Neural cell (in vitro differentiated cells): Measurements from ENCODE around the gene RYR1. TPM values are rescaled to one million over a fixed set of nuclear protein-coding genes. Genes with fewer than 3 reads are reported as not detected.

ENCODE experiments used
- H2AFZ ChIP-seq: fragments of 200-600, 300-800 bp; sonication (generic), shearing (Covaris generic); 2 replicates; pipeline ENCODE4 v1.6.0; 2014; ENCODE audit warnings: low read depth, mild to moderate bottlenecking, antibody characterized with exemption, low read length, moderate library complexity
- H3F3A ChIP-seq: fragments of 200-600 bp; shearing (Covaris generic); 2 replicates; pipeline ENCODE4 v1.6.1; 2016; ENCODE audit warnings: mild to moderate bottlenecking, moderate library complexity, mixed read lengths, antibody characterized with exemption, low read length; ENCODE audit not compliant: insufficient read depth, poor library complexity, severe bottlenecking
- H3K27ac ChIP-seq: fragments of 200-600, 300-800 bp; sonication (generic), shearing (Covaris generic); 2 replicates; pipeline ENCODE4 v1.5.1; 2014; ENCODE audit warnings: mild to moderate bottlenecking, low read length, moderate library complexity
- H3K27me3 ChIP-seq: fragments of 300-800, 200-600 bp; sonication (generic), shearing (Covaris generic); 2 replicates; pipeline ENCODE4 v1.6.0; 2014; ENCODE audit warnings: mild to moderate bottlenecking, low read depth, low read length, moderate library complexity; ENCODE audit not compliant: insufficient read depth
- H3K36me3 ChIP-seq: fragments of 300-800, 200-600 bp; sonication (generic), shearing (Covaris generic); 2 replicates; pipeline ENCODE4 v1.5.1; 2014; ENCODE audit warnings: mild to moderate bottlenecking, antibody characterized with exemption, low read length, moderate library complexity; ENCODE audit not compliant: insufficient read depth
- H3K4me2 ChIP-seq: fragments of 300-800, 200-600 bp; sonication (generic), shearing (Covaris generic); 2 replicates; pipeline ENCODE4 v1.6.0; 2014; ENCODE audit warnings: mild to moderate bottlenecking, low read length
- H3K4me3 ChIP-seq: fragments of 300-800, 200-600 bp; sonication (generic), shearing (Covaris generic); 2 replicates; pipeline ENCODE4 v1.5.1; 2014; ENCODE audit warnings: mild to moderate bottlenecking, low read length, moderate library complexity
- H3K79me2 ChIP-seq: fragments of 200-600 bp; shearing (Covaris generic); replicated peaks from 2 replicates; pipeline ENCODE4 v1.6.0; 2014; ENCODE audit warnings: mild to moderate bottlenecking, low read length, moderate library complexity; ENCODE audit not compliant: insufficient read depth
- H3K9ac ChIP-seq: fragments of 300-800, 200-600 bp; sonication (generic), shearing (Covaris generic); 2 replicates; pipeline ENCODE4 v1.6.1; 2016; ENCODE audit warnings: mild to moderate bottlenecking, low read length, mixed read lengths
- H3K9me2 ChIP-seq: fragments of 200-600 bp; shearing (Covaris generic); 2 replicates; pipeline ENCODE4 v1.6.1; 2016; ENCODE audit warnings: mild to moderate bottlenecking, low read length, mixed read lengths; ENCODE audit not compliant: insufficient read depth
- H3K9me3 ChIP-seq: fragments of 200-600, 300-800 bp; sonication (generic), shearing (Covaris generic); 2 replicates; pipeline ENCODE4 v1.6.1; 2016; ENCODE audit warnings: mild to moderate bottlenecking, mixed run types, low read length, moderate library complexity, mixed read lengths
- H4K20me1 ChIP-seq: fragments of 200-600 bp; shearing (Covaris generic); 2 replicates; pipeline ENCODE4 v1.6.1; 2016; ENCODE audit warnings: mild to moderate bottlenecking, mixed run types; ENCODE audit not compliant: insufficient read depth
- EP300 ChIP-seq: fragments of 450-650 bp; conservative IDR thresholded peaks from 2 replicates; pipeline ENCODE4 v1.6.1; 2014; ENCODE audit warnings: antibody characterized with exemption, mild to moderate bottlenecking, moderate library complexity; ENCODE audit not compliant: poor library complexity, severe bottlenecking
- EZH2 ChIP-seq: fragments of 200-600, 300-800 bp; shearing (Covaris generic), sonication (generic); IDR thresholded peaks from 2 replicates; pipeline ENCODE4 v1.6.1; 2014; ENCODE audit warnings: antibody characterized with exemption, low read length, borderline replicate concordance, mild to moderate bottlenecking; ENCODE audit not compliant: insufficient read depth, poor library complexity, severe bottlenecking
- MXI1 ChIP-seq: fragments of 450-650 bp; conservative IDR thresholded peaks from 2 replicates; pipeline ENCODE4 v1.6.1; 2014; ENCODE audit warnings: antibody characterized with exemption, mild to moderate bottlenecking; ENCODE audit not compliant: poor library complexity, severe bottlenecking
- POLR2AphosphoS5 ChIP-seq: IDR thresholded peaks from 2 replicates; pipeline ENCODE4 v1.6.1; 2012
- RAD21 ChIP-seq: fragments of 450-650 bp; conservative IDR thresholded peaks from 2 replicates; pipeline ENCODE4 v1.6.1; 2014; ENCODE audit warnings: antibody characterized with exemption, mild to moderate bottlenecking, moderate library complexity
- SMC3 ChIP-seq: fragments of 450-650 bp; conservative IDR thresholded peaks from 2 replicates; pipeline ENCODE4 v1.6.1; 2014; ENCODE audit warnings: antibody characterized with exemption, mild to moderate bottlenecking, moderate library complexity; ENCODE audit not compliant: poor library complexity
- TAF1 ChIP-seq: IDR thresholded peaks from 2 replicates; pipeline ENCODE4 v1.6.1; 2012; ENCODE audit warnings: low read depth
- polyA plus RNA-seq: library from polyadenylated mRNA; depleted of rRNA; stranded (reverse); fragments of >200 nt; gene quantifications from 2 replicates; pipeline ENCODE4 v1.2.3, GENCODE V29; 2014
- TF ChIP-seq, protein P1 (sequence below): IDR thresholded peaks from 2 replicates; pipeline ENCODE4 v1.6.1; 2012; ENCODE audit warnings: borderline replicate concordance
- TF ChIP-seq, protein P2 (sequence below): fragments of 450-650 bp; IDR thresholded peaks from 2 replicates; pipeline ENCODE4 v1.5.1; 2014; ENCODE audit warnings: antibody characterized with exemption, mild to moderate bottlenecking, moderate library complexity; ENCODE audit not compliant: poor library complexity, severe bottlenecking

Gene RYR1
- polyA plus RNA-seq, 1 donor from 2014 or later, result 0.69 TPM

DNA sequence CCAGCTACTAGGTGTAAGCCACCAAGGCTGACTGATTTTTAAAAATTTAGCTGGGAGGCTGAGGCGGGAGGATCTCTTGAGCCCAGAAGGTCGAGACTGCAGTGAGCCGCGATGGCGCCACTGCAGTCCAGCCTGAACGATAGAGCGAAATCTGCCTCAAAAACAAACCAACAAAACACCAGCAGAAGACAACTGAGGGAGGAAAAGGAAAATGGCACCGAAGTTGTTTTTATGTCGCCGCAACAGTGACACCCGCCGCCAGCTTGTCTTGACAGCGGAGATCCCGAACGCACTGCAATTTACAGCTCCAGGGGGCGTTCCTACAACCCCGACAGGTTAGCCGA is 30.9 kb upstream of the RYR1 start:
- no peaks in the 10 kb centered on the region for H3K9me3 ChIP-seq
- TF ChIP-seq, protein P1, sequence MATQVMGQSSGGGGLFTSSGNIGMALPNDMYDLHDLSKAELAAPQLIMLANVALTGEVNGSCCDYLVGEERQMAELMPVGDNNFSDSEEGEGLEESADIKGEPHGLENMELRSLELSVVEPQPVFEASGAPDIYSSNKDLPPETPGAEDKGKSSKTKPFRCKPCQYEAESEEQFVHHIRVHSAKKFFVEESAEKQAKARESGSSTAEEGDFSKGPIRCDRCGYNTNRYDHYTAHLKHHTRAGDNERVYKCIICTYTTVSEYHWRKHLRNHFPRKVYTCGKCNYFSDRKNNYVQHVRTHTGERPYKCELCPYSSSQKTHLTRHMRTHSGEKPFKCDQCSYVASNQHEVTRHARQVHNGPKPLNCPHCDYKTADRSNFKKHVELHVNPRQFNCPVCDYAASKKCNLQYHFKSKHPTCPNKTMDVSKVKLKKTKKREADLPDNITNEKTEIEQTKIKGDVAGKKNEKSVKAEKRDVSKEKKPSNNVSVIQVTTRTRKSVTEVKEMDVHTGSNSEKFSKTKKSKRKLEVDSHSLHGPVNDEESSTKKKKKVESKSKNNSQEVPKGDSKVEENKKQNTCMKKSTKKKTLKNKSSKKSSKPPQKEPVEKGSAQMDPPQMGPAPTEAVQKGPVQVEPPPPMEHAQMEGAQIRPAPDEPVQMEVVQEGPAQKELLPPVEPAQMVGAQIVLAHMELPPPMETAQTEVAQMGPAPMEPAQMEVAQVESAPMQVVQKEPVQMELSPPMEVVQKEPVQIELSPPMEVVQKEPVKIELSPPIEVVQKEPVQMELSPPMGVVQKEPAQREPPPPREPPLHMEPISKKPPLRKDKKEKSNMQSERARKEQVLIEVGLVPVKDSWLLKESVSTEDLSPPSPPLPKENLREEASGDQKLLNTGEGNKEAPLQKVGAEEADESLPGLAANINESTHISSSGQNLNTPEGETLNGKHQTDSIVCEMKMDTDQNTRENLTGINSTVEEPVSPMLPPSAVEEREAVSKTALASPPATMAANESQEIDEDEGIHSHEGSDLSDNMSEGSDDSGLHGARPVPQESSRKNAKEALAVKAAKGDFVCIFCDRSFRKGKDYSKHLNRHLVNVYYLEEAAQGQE, result no peak
- TF ChIP-seq POLR2AphosphoS5, result peak; percentile 40
- peak; percentile 32 for TF ChIP-seq EP300
- TF ChIP-seq RAD21, result no peak
- TF ChIP-seq TAF1, result no peak
- TF ChIP-seq MXI1, result no peak
- TF ChIP-seq SMC3, result no peak
- H2AFZ ChIP-seq, result peak overlapping the region; percentile 51
- peak overlapping the region; percentile 85 for H3K27ac ChIP-seq
- peak overlapping the region; percentile 67 for H3K9ac ChIP-seq
- peak overlapping the region; percentile 95 for H3K4me3 ChIP-seq
- H3K79me2 ChIP-seq, result no peaks in the 10 kb centered on the region
- H3K9me2 ChIP-seq, result no peaks in the 10 kb centered on the region
- no peak overlapping the region for H3K4me2 ChIP-seq
- peaks cover 3% of the 10 kb centered on the region for H3F3A ChIP-seq
- no peaks in the 10 kb centered on the region for H3K27me3 ChIP-seq
- no peaks in the 10 kb centered on the region for H3K36me3 ChIP-seq
- H4K20me1 ChIP-seq, result no peaks in the 10 kb centered on the region

DNA sequence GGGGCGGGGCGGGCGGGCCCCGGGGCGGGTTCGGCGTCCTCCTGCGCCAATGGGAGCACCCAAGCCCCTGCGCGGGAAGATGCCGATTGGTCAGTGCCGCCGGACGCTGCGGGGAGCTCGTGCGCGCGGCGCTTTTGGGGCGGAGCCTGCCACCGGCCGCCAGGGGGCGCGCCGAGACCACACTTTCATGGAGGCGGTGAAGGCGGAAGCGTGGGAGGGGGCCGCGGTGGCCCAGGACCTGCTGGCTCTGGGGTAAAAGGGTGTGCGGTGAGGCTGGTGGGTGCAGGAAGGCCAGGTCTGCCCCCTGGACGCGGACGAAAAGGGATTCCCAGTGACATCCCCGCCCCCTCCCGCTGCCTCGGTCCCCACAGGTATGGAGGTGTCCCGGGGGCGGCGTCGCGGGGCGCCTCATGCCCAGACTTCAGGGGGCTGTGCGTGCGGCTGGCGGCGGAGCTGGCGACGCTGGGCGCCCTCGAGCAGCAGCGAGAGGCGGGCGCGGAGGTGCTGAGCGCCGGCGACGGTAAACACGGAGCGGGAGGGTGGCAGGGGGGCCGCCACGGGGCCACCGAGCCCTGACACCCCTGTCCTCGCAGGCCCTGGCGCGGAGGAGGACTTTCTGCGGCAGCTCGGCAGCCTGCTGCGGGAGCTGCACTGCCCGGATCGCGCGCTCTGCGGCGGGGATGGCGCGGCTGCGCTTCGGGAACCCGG is 30.4 kb upstream of the RYR1 start, which contains the start of gene FAM98C:
FAM98C (plus strand) TSS at position 127 of the 708 bp plus-strand sequence; CDS start at position 188, 61 bp downstream.
- Histone ChIP-seq H3K4me2 (peak within 1 kb of the TSS; percentile 62), H3K9me2 (no peaks in the 10 kb centered on the region), H2AFZ (peak within 1 kb of the TSS; percentile 56), H4K20me1 (no peaks in the 10 kb centered on the region), H3F3A (peaks cover 3% of the 10 kb centered on the region), H3K27me3 (no peaks in the 10 kb centered on the region), H3K4me3 (peak within 1 kb of the TSS; percentile 95), H3K79me2 (no peaks in the 10 kb centered on the region), H3K27ac (peak within 1 kb of the TSS; percentile 85), H3K36me3 (no peaks in the 10 kb centered on the region), H3K9ac (peak within 1 kb of the TSS; percentile 79), H3K9me3 (no peaks in the 10 kb centered on the region)
- TF ChIP-seq EP300, result peak; percentile 19
- peak; percentile 61 for TF ChIP-seq POLR2AphosphoS5
- peak; percentile 98 for TF ChIP-seq RAD21
- TF ChIP-seq TAF1, result peak; percentile 82
- TF ChIP-seq, protein P2, sequence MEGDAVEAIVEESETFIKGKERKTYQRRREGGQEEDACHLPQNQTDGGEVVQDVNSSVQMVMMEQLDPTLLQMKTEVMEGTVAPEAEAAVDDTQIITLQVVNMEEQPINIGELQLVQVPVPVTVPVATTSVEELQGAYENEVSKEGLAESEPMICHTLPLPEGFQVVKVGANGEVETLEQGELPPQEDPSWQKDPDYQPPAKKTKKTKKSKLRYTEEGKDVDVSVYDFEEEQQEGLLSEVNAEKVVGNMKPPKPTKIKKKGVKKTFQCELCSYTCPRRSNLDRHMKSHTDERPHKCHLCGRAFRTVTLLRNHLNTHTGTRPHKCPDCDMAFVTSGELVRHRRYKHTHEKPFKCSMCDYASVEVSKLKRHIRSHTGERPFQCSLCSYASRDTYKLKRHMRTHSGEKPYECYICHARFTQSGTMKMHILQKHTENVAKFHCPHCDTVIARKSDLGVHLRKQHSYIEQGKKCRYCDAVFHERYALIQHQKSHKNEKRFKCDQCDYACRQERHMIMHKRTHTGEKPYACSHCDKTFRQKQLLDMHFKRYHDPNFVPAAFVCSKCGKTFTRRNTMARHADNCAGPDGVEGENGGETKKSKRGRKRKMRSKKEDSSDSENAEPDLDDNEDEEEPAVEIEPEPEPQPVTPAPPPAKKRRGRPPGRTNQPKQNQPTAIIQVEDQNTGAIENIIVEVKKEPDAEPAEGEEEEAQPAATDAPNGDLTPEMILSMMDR, result peak; percentile 99
- TF ChIP-seq, protein P1, result peak; percentile 65
- TF ChIP-seq EZH2, result no peak
- peak; percentile 87 for TF ChIP-seq SMC3
- TF ChIP-seq MXI1, result peak; percentile 89
